Progenitor cell of endocrine pancreas (in vitro differentiated cells): ENCODE data around the gene GHDC. TPM values are rescaled to one million over a fixed set of nuclear protein-coding genes. Genes with fewer than 3 reads are reported as not detected.

Experiments
- DNase-seq: peaks from one replicate; pipeline ENCODE4 v3.0.0; 2021; ENCODE audit warnings: low spot score; ENCODE audit not compliant: unreplicated experiment
- H3K27ac Mint-ChIP-seq: 2 replicates; pipeline ENCODE4 v1.8.0; 2021; ENCODE audit warnings: mild to moderate bottlenecking, moderate library complexity, mixed read lengths
- H3K27me3 Mint-ChIP-seq: 2 replicates; pipeline ENCODE4 v1.8.0; 2021; ENCODE audit warnings: mixed read lengths
- H3K36me3 Mint-ChIP-seq: 2 replicates; pipeline ENCODE4 v1.8.0; 2022; ENCODE audit warnings: mixed read lengths; ENCODE audit not compliant: insufficient read depth
- H3K4me1 Mint-ChIP-seq: 2 replicates; pipeline ENCODE4 v1.8.0; 2021; ENCODE audit warnings: low read depth, mixed read lengths
- H3K4me3 Mint-ChIP-seq: 2 replicates; pipeline ENCODE4 v1.8.0; 2021; ENCODE audit warnings: low read depth, mild to moderate bottlenecking, moderate library complexity, mixed read lengths
- H3K9me3 Mint-ChIP-seq: 2 replicates; pipeline ENCODE4 v1.8.0; 2021; ENCODE audit warnings: low read depth, mixed read lengths
- total RNA-seq: library from RNA; stranded (reverse); gene quantifications from 2 replicates; pipeline ENCODE4 v1.2.1, GENCODE V29; 2021
- TF ChIP-seq, protein P1 (sequence below): fragments of 200-600 bp; sonication (generic); IDR thresholded peaks from one replicate; pipeline ENCODE4 v1.5.0; 2021; ENCODE audit warnings: antibody characterized with exemption, mild to moderate bottlenecking; ENCODE audit not compliant: unreplicated experiment

The GHDC gene
- total RNA-seq, 1 donor from 2014 or later, result 6.8 TPM

DNA sequence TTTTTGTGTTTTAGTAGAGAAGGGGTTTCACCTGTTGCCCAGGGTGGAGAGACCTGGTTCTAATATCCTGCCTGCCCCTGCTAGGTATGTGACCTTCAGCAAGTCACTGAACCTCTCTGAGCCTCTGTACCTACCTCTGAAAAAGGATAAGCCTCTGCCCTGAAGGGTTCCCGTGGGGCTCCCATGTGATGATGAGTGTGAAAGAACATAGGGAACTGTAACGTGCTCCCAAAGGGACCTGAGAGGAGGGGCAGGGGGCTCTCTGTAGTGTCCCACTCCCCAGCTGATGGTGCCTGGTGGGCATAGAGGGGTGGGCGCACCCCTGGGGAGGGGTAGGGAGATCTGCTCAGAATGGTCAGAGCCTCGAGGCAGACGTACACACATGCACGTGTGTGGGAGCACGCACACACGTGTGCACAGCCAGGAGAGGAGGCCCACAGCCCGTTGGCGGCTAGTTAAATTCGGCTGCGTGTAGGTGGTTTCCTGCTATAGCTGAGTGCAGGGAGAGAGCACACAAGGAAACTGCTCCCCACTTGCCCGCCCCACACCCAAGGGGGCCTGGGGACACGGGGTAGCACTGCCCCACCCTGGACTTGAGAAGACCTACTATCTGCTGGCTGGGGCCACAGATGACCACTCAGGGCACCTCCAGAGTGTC, 20.0 kb downstream of the GHDC start:
- peaks cover 50% of the 10 kb centered on the region for H3K27me3 Mint-ChIP-seq
- DNase-seq, result no peak

DNA sequence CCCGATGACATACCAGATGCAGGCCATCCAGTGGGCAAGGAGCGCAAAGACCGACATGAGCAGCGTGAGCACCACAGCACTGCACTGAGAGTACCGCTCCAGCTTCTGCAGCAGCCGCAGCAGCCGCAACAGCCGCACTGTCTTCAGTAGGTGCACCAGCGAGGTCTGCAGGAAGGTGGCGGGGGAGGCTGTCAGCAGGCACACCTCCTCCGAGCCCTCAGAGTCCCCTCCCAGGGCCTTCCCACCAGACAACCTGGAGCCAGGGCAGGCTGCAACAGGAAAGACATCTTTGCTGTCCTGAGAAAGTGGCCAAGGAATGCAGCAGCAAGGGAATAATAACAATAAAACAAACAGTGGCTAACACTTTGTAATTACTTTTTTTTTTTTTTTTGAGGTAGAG, 22.5 kb downstream of the GHDC start:
- Mint-ChIP-seq H3K4me1 (no peaks in the 10 kb centered on the region), H3K27me3 (peaks cover 33% of the 10 kb centered on the region), H3K9me3 (no peaks in the 10 kb centered on the region), H3K27ac (no peak overlapping the region), H3K4me3 (no peak overlapping the region), H3K36me3 (no peaks in the 10 kb centered on the region)
- TF ChIP-seq, protein P1, sequence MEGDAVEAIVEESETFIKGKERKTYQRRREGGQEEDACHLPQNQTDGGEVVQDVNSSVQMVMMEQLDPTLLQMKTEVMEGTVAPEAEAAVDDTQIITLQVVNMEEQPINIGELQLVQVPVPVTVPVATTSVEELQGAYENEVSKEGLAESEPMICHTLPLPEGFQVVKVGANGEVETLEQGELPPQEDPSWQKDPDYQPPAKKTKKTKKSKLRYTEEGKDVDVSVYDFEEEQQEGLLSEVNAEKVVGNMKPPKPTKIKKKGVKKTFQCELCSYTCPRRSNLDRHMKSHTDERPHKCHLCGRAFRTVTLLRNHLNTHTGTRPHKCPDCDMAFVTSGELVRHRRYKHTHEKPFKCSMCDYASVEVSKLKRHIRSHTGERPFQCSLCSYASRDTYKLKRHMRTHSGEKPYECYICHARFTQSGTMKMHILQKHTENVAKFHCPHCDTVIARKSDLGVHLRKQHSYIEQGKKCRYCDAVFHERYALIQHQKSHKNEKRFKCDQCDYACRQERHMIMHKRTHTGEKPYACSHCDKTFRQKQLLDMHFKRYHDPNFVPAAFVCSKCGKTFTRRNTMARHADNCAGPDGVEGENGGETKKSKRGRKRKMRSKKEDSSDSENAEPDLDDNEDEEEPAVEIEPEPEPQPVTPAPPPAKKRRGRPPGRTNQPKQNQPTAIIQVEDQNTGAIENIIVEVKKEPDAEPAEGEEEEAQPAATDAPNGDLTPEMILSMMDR, result no peak
- no peak for DNase-seq

More for the DNA sequence above, 20.0 kb downstream of the GHDC start:
- Mint-ChIP-seq H3K4me1 (no peaks in the 10 kb centered on the region), H3K36me3 (no peaks in the 10 kb centered on the region), H3K27ac (no peak overlapping the region), H3K9me3 (no peaks in the 10 kb centered on the region), H3K4me3 (no peak overlapping the region)
- TF ChIP-seq, protein P1, result no peak

DNA sequence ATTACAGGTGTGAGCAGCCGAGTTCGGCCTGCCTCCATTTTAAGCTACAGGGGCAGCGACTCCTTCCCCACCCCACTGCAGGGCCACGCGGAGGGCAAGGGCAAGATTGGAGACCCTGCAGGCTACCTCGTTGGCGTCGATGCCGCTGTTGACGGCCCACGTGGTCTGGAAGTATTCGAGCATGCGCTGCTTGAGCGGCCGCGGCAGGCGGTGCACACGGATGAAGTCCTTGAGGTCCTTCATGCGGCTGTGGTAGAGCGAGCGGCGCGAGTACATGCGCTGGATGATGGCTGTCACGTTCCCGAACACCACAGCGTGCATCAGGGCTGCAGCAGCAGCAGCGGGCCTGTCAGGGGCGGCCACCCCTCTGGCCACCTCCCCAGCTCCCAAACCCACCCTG, 24.9 kb downstream of the GHDC start:
- peaks cover 23% of the 10 kb centered on the region for H3K27me3 Mint-ChIP-seq
- TF ChIP-seq, protein P1, result no peak
- DNase-seq, result no peak
- no peaks in the 10 kb centered on the region for H3K9me3 Mint-ChIP-seq
- no peaks in the 10 kb centered on the region for H3K36me3 Mint-ChIP-seq
- no peaks in the 10 kb centered on the region for H3K4me1 Mint-ChIP-seq
- no peak overlapping the region for H3K27ac Mint-ChIP-seq
- H3K4me3 Mint-ChIP-seq, result no peak overlapping the region

DNA sequence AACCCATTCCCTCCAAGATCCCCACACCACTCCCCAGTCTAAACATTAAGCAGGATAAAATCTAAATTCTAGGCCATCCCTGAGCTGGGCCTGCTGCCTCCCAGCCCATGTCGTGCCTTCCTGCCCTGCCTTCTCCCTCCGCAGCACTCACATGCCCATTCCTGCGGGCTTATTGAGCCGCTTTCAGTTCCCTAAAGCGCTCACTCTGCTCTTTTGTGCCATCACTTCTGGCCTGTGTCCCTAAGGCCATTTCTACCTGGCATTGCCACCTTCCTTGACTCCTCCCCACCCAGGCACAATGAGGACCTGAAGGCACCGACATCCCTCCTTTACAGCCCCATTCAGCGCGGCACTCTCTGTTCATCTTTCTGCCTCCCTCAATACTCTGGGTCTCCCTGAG, 26.5 kb downstream of the GHDC start:
- peaks cover 23% of the 10 kb centered on the region for H3K27me3 Mint-ChIP-seq
- H3K4me3 Mint-ChIP-seq, result no peak overlapping the region
- H3K9me3 Mint-ChIP-seq, result no peaks in the 10 kb centered on the region
- DNase-seq, result no peak
- H3K36me3 Mint-ChIP-seq, result no peaks in the 10 kb centered on the region
- no peaks in the 10 kb centered on the region for H3K4me1 Mint-ChIP-seq
- TF ChIP-seq, protein P1, result no peak
- H3K27ac Mint-ChIP-seq, result no peak overlapping the region

DNA sequence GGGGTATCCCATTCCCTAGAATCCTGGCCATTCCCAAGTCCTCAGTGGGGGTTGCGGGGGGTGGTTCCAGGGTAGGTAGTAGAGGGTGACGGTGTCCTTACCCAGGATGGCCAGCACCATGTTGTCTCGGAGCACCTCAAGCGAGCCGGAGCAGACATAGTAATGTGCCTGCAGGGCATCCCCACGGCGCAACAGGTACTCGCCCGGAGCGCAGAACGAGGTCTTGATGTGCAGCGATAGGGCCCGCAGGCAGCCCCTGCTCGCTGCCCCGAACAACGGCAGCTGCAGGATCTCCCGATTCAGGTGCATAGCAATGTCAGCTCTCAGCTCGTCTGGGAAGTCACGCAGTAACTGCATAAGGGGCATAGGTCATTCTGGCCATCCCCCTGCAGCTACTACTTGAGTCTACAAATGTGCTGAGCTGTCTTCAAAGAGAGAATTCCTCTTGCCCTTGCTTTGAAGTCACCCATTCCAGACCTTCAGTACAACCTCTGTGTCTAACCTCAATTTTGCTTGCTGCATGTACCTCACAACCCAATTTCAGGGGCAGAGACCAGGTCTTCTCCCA, 28.0 kb downstream of the GHDC start:
- Mint-ChIP-seq H3K27me3 (peaks cover 15% of the 10 kb centered on the region), H3K36me3 (no peaks in the 10 kb centered on the region), H3K27ac (no peak overlapping the region), H3K4me3 (no peak overlapping the region), H3K9me3 (no peaks in the 10 kb centered on the region), H3K4me1 (no peaks in the 10 kb centered on the region)
- DNase-seq, result no peak
- TF ChIP-seq, protein P1, result no peak
